HepG2 (cell line): ENCODE results near the gene EDN3. TPM values are rescaled to one million over a fixed set of nuclear protein-coding genes. Genes with fewer than 3 reads are reported as not detected.

Source experiments
- ATAC-seq: fragments of 200-7000 bp; cut with Tn5 transposase; 3 replicates; pipeline ENCODE4 v1.9.1; 2020; ENCODE audit warnings: mild to moderate bottlenecking, moderate library complexity
- BruUV-seq: library from RNA; stranded (reverse); fragments of 400-500 nt; replicated peaks from 2 replicates; lab custom pipeline; 2021; lab: Mats Ljungman, UMichigan
- CTCF ChIA-PET: fragments of 300-600 bp; formaldehyde crosslinking; extraction: SDS; loops from one replicate; lab custom pipeline; 2021; ENCODE audit warnings: low total read pairs, inconsistent platforms, low intra/inter-chr PET ratio; lab: Yijun Ruan, JAX
- POLR2A ChIA-PET: fragments of 350-600 bp; sonication (Branson Sonifier 250); formaldehyde crosslinking; loops from one replicate; lab custom pipeline; 2020; ENCODE audit warnings: antibody characterized with exemption, inconsistent platforms; lab: Yijun Ruan, JAX
- DNase-seq: peaks from one replicate; pipeline ENCODE4 v3.0.0-alpha.2; 2015; ENCODE audit warnings: low spot score
- FAIRE-seq: peaks from 3 replicates; lab custom pipeline; 2011; peaks lifted over from hg19 to GRCh38; lab: Jason Lieb, UNC
- H2AFZ ChIP-seq: one replicate; pipeline ENCODE4 v1.6.1; 2011; ENCODE audit warnings: low read length, inconsistent platforms
- H3K27ac ChIP-seq: fragments of 300-600 bp; 3 replicates; pipeline ENCODE4 v1.8.0; 2011; ENCODE audit warnings: mixed run types, mild to moderate bottlenecking, mixed read lengths, low read length, inconsistent platforms; ENCODE audit not compliant: insufficient read depth; ENCODE audit errors: extremely low read length
- H3K27me3 ChIP-seq, 2 experiments: fragments of 200-600 bp in 1 of 2; 2 replicates in 1 of 2; 3 replicates in 1 of 2; pipeline versions ENCODE4 v1.6.0 to v1.8.0; 2011; ENCODE audit warnings: low read length in 2 of 2, mild to moderate bottlenecking in 2 of 2, moderate library complexity in 2 of 2, inconsistent platforms in 1 of 2; ENCODE audit not compliant: insufficient read depth in 2 of 2, control insufficient read depth in 1 of 2
- H3K36me3 ChIP-seq, 2 experiments: fragments of 200-600 bp in 1 of 2; replicated peaks in 1 of 2; 2 replicates in 1 of 2; 3 replicates in 1 of 2; pipeline versions ENCODE4 v1.5.1 to v1.8.0; 2011; ENCODE audit warnings: low read length in 2 of 2, inconsistent platforms in 1 of 2; ENCODE audit not compliant: insufficient read depth in 2 of 2, control insufficient read depth in 1 of 2
- H3K4me1 ChIP-seq: 2 replicates; pipeline ENCODE4 v1.5.1; 2012; ENCODE audit warnings: low read length, inconsistent platforms; ENCODE audit not compliant: insufficient read depth
- H3K4me2 ChIP-seq: 2 replicates; pipeline ENCODE4 v1.6.0; 2011; ENCODE audit warnings: low read depth, low read length, inconsistent platforms
- H3K4me3 ChIP-seq, 3 experiments: fragments of 200-600 bp in 1 of 3; sonication (generic), shearing (Covaris generic) in 1 of 3; replicated peaks in 1 of 3; 2 replicates each; pipeline ENCODE4 v1.5.1; 2011 to 2016; ENCODE audit warnings: low read length in 3 of 3, inconsistent platforms in 2 of 3, low read depth in 2 of 3, mild to moderate bottlenecking in 2 of 3, control low read depth in 1 of 3, mixed read lengths in 1 of 3; ENCODE audit not compliant: insufficient read depth in 1 of 3
- H3K79me2 ChIP-seq: one replicate; pipeline ENCODE4 v1.6.1; 2011; ENCODE audit warnings: low read length, inconsistent platforms; ENCODE audit not compliant: insufficient read depth
- H3K9ac ChIP-seq: 2 replicates; pipeline ENCODE4 v1.6.0; 2011; ENCODE audit warnings: mild to moderate bottlenecking, low read depth, low read length, inconsistent platforms; ENCODE audit not compliant: insufficient read depth
- H3K9me3 ChIP-seq: 2 replicates; pipeline ENCODE4 v1.5.1; 2012; ENCODE audit warnings: mild to moderate bottlenecking, low read length
- H4K20me1 ChIP-seq: 2 replicates; pipeline ENCODE4 v1.6.0; 2011; ENCODE audit warnings: inconsistent platforms, mild to moderate bottlenecking, low read length, moderate library complexity; ENCODE audit not compliant: insufficient read depth
- AKAP8 ChIP-seq: sonication (generic); formaldehyde crosslinking; IDR thresholded peaks from 2 replicates; pipeline ENCODE4 v1.5.1; 2020; ENCODE audit warnings: mild to moderate bottlenecking, missing genetic modification reagents
- BHLHE40 ChIP-seq: IDR thresholded peaks from 2 replicates; pipeline ENCODE4 v1.6.1; 2011; ENCODE audit warnings: low read length, improper control_type of control experiment
- CREB1 ChIP-seq, 2 experiments: fragments of 450-650 bp in 1 of 2; IDR thresholded peaks; 2 replicates each; pipeline ENCODE4 v1.6.1; 2016 to 2017; ENCODE audit warnings: control low read depth in 1 of 2, mild to moderate bottlenecking in 1 of 2, missing compliant biosample characterization in 1 of 2, missing genetic modification characterization in 1 of 2
- FOSL2 ChIP-seq: sonication (generic); formaldehyde crosslinking; IDR thresholded peaks from 2 replicates; pipeline ENCODE4 v1.4.0; 2020; ENCODE audit warnings: missing genetic modification reagents
- HOXA3 ChIP-seq: sonication (generic); formaldehyde crosslinking; IDR thresholded peaks from 2 replicates; pipeline ENCODE4 v1.5.0; 2020; ENCODE audit warnings: missing genetic modification reagents
- ZNF572 ChIP-seq: sonication (generic); formaldehyde crosslinking; IDR thresholded peaks from 2 replicates; pipeline ENCODE4 v1.5.1; 2020; ENCODE audit warnings: mild to moderate bottlenecking, missing genetic modification reagents
- WGBS: methylation state at CpG from one replicate; pipeline ENCODE4 v1.1.6; 2017; ENCODE audit warnings: low lambda C conversion rate; 5-methylcytosine and 5-hydroxymethylcytosine counted together
- in situ Hi-C: cut with HindIII; loops from 2 replicates; pipeline ENCODE4 v1.10.0; 2017; ENCODE audit warnings: low pct_unique_long_range_greater_than_20kb; ENCODE audit not compliant: extremely low pct_ligation_motif_present
- intact Hi-C: fragments of 100-400 bp; cut with micrococcal nuclease; formaldehyde crosslinking; loops from one replicate; pipeline ENCODE4 v1.10.0; 2022; ENCODE audit not compliant: unreplicated experiment
- polyA plus RNA-seq, 8 experiments: library from polyadenylated mRNA; depleted of rRNA in 3 of 8; stranded (reverse) in 7 of 8; unstranded in 1 of 8; fragments of >200 nt; fragmentation: Illumina TruSeq in 4 of 8; extraction: Trizol in 4 of 8; gene quantifications; 2 replicates each; pipeline versions ENCODE4 v1.2.1 to v1.2.3, GENCODE V29; 2011 to 2016; ENCODE audit warnings: low read depth in 4 of 8, missing spikeins in 1 of 8, mixed read lengths in 1 of 8; ENCODE audit not compliant: insufficient read depth in 1 of 8
- total RNA-seq, 5 experiments: library from RNA; depleted of rRNA; stranded (reverse); fragments of >200 nt; fragmentation: Illumina TruSeq; extraction: Trizol; gene quantifications; 2 replicates each; pipeline ENCODE4 v1.2.3, GENCODE V29; 2016; ENCODE audit warnings: low read depth in 1 of 5
- TF ChIP-seq, protein P1 (sequence below): sonication (generic); formaldehyde crosslinking; IDR thresholded peaks from 2 replicates; pipeline ENCODE4 v1.9.0; 2021; ENCODE audit warnings: missing genetic modification reagents, borderline replicate concordance

EDN3 gene
- total and polyA plus RNA-seq, 2 of the 13 experiments (the other 11 are each of a cell fraction or from before 2014, with no cell fraction given) = not detected

DNA sequence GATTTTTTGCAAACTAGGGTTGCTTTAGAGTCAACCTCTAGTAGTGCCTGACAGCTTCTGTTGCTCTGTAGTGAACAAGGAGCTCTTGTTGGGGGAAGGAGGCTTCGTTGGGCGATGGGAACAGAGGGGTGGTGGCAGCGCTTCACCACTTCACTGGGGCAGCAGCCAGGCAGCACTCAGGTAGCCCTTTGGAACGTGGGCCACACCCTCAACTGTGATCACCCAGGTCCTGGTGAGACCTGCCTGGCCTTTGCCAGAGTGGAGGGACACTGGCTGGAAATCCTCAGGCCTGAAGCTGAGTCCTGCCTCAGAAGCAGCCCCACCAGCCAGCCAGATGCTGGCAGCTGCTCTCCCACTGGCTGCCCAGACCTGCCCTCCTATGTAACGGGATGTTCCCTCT, 10.4 kb upstream of the EDN3 start (continued):
- TF ChIP-seq, protein P1, sequence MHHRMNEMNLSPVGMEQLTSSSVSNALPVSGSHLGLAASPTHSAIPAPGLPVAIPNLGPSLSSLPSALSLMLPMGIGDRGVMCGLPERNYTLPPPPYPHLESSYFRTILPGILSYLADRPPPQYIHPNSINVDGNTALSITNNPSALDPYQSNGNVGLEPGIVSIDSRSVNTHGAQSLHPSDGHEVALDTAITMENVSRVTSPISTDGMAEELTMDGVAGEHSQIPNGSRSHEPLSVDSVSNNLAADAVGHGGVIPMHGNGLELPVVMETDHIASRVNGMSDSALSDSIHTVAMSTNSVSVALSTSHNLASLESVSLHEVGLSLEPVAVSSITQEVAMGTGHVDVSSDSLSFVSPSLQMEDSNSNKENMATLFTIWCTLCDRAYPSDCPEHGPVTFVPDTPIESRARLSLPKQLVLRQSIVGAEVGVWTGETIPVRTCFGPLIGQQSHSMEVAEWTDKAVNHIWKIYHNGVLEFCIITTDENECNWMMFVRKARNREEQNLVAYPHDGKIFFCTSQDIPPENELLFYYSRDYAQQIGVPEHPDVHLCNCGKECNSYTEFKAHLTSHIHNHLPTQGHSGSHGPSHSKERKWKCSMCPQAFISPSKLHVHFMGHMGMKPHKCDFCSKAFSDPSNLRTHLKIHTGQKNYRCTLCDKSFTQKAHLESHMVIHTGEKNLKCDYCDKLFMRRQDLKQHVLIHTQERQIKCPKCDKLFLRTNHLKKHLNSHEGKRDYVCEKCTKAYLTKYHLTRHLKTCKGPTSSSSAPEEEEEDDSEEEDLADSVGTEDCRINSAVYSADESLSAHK (CRISPR knock-in tag) = no peak

DNA sequence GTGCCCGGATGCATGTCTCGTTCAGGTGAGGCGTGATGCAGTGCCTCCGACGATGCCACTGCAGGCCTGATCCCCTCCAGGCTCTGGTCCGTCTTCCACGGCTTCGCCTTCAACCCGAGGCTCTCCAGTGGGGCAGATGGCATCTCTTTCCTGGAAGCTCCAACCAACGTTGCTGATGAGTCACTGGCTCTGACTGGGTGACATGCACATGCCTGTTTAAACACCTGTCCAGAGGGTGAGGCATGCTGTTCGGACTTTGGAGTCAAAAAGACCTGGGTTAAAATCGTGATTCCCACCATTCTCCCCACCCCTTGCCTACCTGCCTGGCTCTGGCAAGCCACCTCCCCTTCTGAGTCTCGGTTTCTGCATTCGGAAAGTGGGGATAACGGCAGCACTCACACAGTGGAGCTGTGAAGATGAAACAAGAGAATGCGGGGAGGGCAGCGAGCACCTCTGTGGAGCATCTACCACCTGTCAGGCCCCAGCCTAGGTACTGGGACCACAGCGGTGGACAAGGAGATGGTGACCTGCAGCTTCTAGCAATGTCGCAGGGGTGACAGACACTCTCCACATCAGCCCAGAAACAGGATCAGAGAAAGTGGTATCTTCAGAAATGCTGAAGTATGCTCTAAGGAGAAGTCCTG, 8.5 kb upstream of the EDN3 start:
- Histone ChIP-seq H3K4me3 (no peak overlapping the region), H3K9me3 (no peaks in the 10 kb centered on the region), H3K36me3 (no peaks in the 10 kb centered on the region), H3K4me1 (no peaks in the 10 kb centered on the region), H3K27ac (no peak overlapping the region), H3K9ac (no peak overlapping the region), H3K4me2 (no peak overlapping the region), H3K27me3 (peaks cover 8 to 42% of the 10 kb centered on the region in 2 experiments; a peak in 3 of 5 replicates), H3K79me2 (no peaks in the 10 kb centered on the region), H4K20me1 (no peaks in the 10 kb centered on the region), H2AFZ (no peak overlapping the region)
- TF ChIP-seq BHLHE40 (0 out of 2 replicates have a peak, but pooled peaks have one; percentile 7), AKAP8 (CRISPR knock-in tag) (no peak), ZNF572 (CRISPR knock-in tag) (no peak), CREB1 (IDR thresholded peaks at IDR 0.05) (peak; percentile 34), CREB1 (CRISPR knock-in tag; IDR thresholded peaks at IDR 0.05) (no peak), HOXA3 (CRISPR knock-in tag) (no peak), FOSL2 (CRISPR knock-in tag) (peak; percentile 50; the same call in 1 of the 2 replicates)
- in situ Hi-C loops (no loop called here), intact Hi-C loops (no loop called here)
- ChIA-PET POLR2A (interaction anchor here (0.6 kb wide), 1 partner anchor 148 kb away, joined by 3 read pairs; no protein-coding TSS in a partner anchor), CTCF (no interaction called here)
- ATAC-seq (no peak), FAIRE-seq (no peak), DNase-seq (no peak)
- WGBS = 15% methylated on average over 19 of the region's 19 CpGs
- no TSS peak for BruUV-seq
